ENCODE data around the gene WDR45.

GRCh38 chrX:49101629-49101984 lies 21.9 kb upstream of the WDR45 start:
- no peak for TF ChIP-seq GATA2 (IDR thresholded peaks at IDR 0.05; ENCODE audit: low read depth, low read length)
- TF ChIP-seq GATA3 (IDR thresholded peaks at IDR 0.05; ENCODE audit: low read depth, low read length): no peak

Measured in SH-SY5Y (cell line).